Sciatic nerve (tissue), 2 donors: Measurements from ENCODE around the gene MPHOSPH9. TPM values are rescaled to one million over a fixed set of nuclear protein-coding genes. Genes with fewer than 3 reads are reported as not detected.
"Not testable (repeated sequence)": the region's sequence is repeated elsewhere in the genome, so short reads cannot be mapped to it uniquely, and the experiment has no call there.

Experiments used
- ATAC-seq: fragments of 200-7000 bp; cut with Tn5 transposase; one replicate; pipeline ENCODE4 v1.9.1; 2020; ENCODE audit warnings: mild to moderate bottlenecking, moderate library complexity
- DNase-seq: peaks from one replicate; pipeline ENCODE4 v3.0.0-alpha.2; 2020; ENCODE audit warnings: low spot score
- intact Hi-C: fragments of 100-400 bp; cut with DNase I; formaldehyde crosslinking; loops from one replicate; pipeline ENCODE4 v1.14.2; 2022
- total RNA-seq: library from RNA; stranded (reverse); fragmentation: NEBNext Ultra II Directional; extraction: Animal tissue kit (Norgen Biotek cat#: 25700); gene quantifications from one replicate; pipeline ENCODE4 v1.2.1, GENCODE V29; 2021
- donor health status: DM: no; HTN: no; CAD: no.
- donor health status: DM: no; HTN: no; CAD: no.

The MPHOSPH9 gene
- total RNA-seq, 1 donor from 2014 or later, result 22.9 TPM

DNA sequence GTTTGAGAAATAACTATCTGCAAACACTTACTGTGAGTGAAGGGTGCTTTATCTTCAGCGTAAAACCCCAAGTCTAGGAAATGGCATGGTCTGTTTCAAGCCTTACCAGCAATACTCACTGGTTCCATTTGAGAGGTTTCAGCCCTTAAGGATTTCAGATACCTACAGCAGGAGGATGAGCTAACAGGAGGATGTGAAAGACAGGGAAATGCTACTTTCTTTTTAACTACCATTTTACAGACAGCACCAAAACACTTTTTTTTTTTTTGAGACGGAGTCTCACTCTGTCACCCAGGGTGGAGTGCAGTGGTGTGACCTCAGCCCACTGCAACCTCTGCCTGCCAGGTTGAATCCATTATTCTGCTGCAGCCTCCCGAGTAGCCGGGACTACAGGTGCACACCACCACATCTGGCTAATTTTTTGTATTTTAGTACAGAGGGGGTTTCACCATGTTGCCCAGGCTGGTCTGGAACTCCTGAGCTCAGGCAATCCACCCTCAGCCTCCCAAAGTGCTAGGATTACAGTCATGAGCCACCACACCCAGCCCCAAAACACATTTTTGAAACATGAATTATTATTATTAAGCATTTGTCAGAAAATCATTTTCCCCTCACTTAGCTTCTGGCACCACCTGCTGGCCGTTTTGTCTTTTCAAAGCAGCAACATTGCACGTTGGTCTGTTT, 4.8 kb upstream of the MPHOSPH9 start:
- DNase-seq (peak; percentile 89), ATAC-seq (no peak)
- intact Hi-C loops, result no loop called here

DNA sequence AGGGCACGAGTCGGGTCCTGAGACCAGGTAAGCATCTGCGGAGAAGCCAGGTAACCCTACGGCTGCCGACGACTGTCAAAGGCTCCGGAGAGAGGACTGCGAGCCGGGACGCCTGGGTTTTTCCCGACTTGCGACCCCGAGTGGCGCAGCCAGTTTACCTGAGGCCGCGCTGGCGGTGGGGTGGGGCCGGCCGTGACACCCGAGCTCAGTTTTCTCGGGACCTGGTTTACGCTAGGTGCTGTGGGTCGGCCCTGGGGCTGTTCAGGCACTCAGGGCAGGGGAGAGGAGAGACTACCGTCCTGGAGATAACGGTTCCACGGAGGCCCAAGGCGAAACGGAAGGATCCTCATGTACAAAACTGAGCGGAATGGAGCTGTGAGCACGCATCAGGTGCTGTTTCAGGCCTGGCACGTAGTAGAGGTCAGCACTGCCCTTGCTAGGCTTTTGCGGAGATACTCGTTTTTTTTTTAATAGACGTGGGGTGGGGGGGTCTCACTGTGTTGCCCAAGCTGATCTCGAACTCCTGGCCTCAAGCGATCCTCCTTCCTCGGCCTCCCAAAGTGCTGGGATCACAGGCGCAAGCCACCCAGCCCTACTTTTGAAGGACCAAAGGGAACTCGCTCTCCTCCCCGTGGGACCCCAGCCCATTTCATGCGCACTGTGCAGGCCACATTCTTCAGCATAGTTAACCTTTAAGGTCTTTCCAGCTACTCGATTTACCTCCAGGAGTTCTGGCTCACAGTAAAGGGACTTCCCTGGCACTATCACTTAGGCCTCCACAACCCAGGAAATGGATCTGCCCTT, 766 bp upstream of the MPHOSPH9 start:
- intact Hi-C loops, result no loop called here
- no peak for DNase-seq
- peak; percentile 4 for ATAC-seq

DNA sequence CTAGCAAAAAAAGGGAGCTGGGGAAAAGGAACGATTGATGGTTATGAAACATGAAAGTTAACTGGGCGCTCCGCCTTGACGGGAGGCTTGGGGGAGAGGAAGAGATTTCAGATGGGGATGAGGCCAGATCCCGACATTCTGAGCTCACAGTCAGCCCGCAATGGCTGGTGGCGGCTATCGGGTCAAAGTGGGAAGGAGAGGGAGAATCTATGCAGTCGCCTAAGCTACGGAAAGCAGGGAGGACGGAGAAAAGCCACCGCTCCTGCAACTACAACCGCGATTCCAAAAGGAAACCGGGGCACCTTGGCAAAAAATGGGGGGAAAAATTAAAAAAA, 502 bp downstream of the MPHOSPH9 start:
- DNase-seq, result no peak
- intact Hi-C loops, result no loop called here
- ATAC-seq, result peak; percentile 6

DNA sequence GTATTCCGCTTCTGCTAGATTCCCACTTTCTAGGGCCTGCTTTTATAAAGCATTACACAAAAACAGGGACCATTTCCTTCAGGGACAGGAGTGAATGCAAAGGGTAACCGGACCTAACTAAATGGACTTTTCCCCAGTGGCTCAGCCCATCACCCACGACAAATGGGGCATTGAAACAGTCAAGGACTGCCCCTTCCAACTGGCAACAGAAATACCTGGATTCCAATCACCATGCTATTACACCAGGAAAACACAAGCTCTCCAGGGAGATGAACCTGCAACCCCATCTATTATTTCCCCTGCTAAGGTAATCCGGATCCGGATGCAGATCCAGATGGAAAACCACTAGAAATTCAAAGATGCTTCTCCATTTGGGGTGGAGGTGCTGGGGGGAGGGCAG, 1.0 kb downstream of the MPHOSPH9 start:
- intact Hi-C loops, result no loop called here
- ATAC-seq (no peak), DNase-seq (no peak)

- intact Hi-C loops, result no loop called here
- no peak for ATAC-seq
- no peak for DNase-seq
Observed at GRCh38 chr12:123229051-123229450, 3.9 kb downstream of the MPHOSPH9 start.

- DNase-seq, result no peak
- intact Hi-C loops, result no loop called here
- ATAC-seq, result no peak
Observed at GRCh38 chr12:123227581-123228258, 5.2 kb downstream of the MPHOSPH9 start.

DNA sequence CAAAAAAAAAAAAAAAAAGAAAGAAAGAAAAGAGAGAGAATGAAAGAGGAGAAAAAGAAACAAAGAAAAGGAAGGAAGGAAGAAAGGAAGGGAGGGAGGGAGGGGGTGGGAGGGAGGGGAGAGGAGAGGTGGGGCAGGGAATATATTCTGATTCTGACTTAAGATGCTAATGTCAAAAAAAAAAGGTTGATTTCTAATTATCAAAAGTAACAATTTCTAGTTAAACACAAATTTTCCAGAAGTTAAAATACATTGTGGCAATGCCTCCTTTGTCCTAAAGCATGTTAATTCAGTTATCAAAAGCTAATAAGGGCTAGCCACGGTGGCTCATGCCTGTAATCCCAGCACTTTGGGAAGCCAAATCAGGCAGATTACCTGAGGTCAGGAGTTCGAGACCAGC, 7.5 kb downstream of the MPHOSPH9 start:
- ATAC-seq (no peak), DNase-seq (no peak)
- intact Hi-C loops, result no loop called here

GRCh38 chr12:123223241-123223668, 9.7 kb downstream of the MPHOSPH9 start:
- ATAC-seq (no peak), DNase-seq (no peak)
- intact Hi-C loops, result no loop called here

DNA sequence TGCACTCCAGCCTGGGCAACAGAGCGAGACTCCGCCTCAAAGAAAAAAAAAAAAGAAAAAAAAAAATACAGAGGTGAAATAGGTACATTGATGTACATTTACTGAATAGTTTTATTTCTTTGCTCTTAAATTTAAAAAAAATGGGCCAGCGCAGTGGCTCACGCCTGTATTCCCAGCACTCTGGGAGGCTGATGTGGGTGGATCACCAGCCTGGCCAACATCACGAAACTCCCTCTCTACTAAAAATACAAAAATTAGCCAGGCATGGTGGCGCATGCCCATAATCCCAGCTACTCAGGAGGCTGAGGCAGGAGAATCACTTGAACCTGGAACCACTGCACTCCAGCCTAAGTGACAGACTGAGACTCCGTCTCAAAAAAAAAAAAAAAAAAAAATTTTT, 25.1 kb downstream of the MPHOSPH9 start:
- DNase-seq, ATAC-seq, intact Hi-C loops: not testable (repeated sequence)

DNA sequence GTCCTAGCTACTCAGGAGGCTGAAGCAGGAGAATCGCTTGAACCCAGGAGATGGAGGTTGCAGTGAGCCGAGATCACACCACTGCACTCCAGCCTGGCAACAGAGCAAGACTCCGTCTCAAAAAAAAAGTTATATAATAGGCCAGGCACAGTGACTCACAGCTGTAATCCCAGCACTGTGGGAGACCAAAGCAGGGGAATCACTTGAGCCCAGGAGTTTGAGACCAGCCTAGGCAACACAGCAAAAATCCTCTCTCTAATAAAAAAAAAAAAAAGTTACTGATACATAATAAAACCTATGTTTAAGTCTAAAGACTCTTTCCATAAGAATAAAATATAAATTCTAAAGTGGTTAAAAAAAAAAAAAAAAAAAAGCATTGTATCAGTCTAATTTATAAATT, 26.1 kb downstream of the MPHOSPH9 start:
- DNase-seq, intact Hi-C loops, ATAC-seq: not testable (repeated sequence)

GRCh38 chr12:123200414-123200813, 32.5 kb downstream of the MPHOSPH9 start:
- no peak for ATAC-seq
- no peak for DNase-seq
- intact Hi-C loops, result no loop called here

GRCh38 chr12:123199936-123200335, 33.0 kb downstream of the MPHOSPH9 start:
- DNase-seq (no peak), ATAC-seq (no peak)
- intact Hi-C loops, result no loop called here

- intact Hi-C loops, result no loop called here
- DNase-seq, result no peak
Observed at GRCh38 chr12:123187637-123188036, 45.3 kb downstream of the MPHOSPH9 start.

DNA sequence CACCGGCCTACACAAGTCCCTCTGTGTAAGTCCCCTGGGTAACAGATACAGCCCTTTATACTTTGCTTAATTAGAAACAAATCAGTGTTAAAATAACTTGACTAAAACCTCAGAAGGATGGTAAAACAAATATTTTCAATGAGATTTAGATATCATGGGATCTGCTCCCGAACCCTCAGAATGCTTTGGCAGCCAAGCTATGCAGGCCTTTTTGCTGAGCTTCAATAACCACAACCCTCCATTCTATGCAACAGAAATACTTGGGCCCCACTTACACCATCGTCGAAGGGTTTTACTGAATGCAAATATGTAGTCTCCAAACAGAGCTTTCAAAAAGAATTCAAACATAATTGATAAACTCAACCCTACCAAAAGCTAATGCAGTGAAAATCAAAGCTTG, 52.8 kb downstream of the MPHOSPH9 start:
- DNase-seq (no peak), ATAC-seq (no peak)

More at GRCh38 chr12:123187637-123188036, 45.3 kb downstream of the MPHOSPH9 start:
- no peak for ATAC-seq

GRCh38 chr12:123171967-123172366, 61.0 kb downstream of the MPHOSPH9 start:
- no peak for ATAC-seq
- no peak for DNase-seq
- intact Hi-C loops, result no loop called here

More for the DNA sequence above, 52.8 kb downstream of the MPHOSPH9 start:
- intact Hi-C loops, result no loop called here

GRCh38 chr12:123167329-123167728, 65.6 kb downstream of the MPHOSPH9 start:
- DNase-seq, result no peak
- ATAC-seq, result no peak
- intact Hi-C loops, result no loop called here

GRCh38 chr12:123165537-123165936, 67.4 kb downstream of the MPHOSPH9 start:
- DNase-seq (no peak), ATAC-seq (no peak)
- intact Hi-C loops, result no loop called here

DNA sequence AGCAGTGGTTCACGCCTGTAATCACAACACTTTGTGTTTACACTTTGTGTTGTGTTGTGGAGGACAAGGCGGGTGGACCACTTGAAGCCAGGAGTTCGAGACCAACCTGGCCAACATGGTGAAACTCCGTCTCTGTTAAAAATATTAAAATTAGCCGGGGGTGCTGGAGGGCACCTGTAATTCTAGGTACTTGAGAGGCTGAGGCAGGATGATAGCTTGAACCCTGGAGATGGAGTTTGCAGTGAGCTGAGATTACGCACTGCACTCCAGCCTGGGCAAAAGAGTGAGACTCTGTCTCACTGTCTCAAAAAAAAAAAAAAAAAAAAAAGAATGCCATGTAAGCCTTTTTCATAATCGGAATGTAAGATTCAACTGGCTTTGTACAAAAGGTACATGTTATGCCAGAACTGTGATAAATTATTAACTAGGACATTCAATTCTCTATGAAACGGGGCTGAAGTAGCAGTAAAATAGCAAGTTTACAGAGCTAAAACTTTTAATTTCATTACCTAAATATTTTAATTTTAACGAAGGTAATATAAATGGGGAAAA, 68.2 kb downstream of the MPHOSPH9 start:
- DNase-seq (no peak), ATAC-seq (no peak)
- intact Hi-C loops, result no loop called here

- intact Hi-C loops, result no loop called here
Observed at GRCh38 chr12:123164222-123164621, 68.7 kb downstream of the MPHOSPH9 start.

GRCh38 chr12:123163227-123163626, 69.7 kb downstream of the MPHOSPH9 start:
- intact Hi-C loops, result no loop called here
- ATAC-seq (no peak), DNase-seq (no peak)

More at GRCh38 chr12:123164222-123164621, 68.7 kb downstream of the MPHOSPH9 start:
- DNase-seq (no peak), ATAC-seq (no peak)
